Activated T-cell treated with anti-CD3 and anti-CD28 coated beads for 48 hours (primary cell): ENCODE results near the gene RARRES2.

Source experiments
- DNase-seq: peaks from one replicate; pipeline ENCODE4 v3.0.0-alpha.2; 2020; ENCODE audit warnings: low read depth

Gene RARRES2

GRCh38 chr7:150376560-150376959 lies 35.1 kb upstream of the RARRES2 start:
- DNase-seq, result no peak

GRCh38 chr7:150375662-150376521 lies 34.5 kb upstream of the RARRES2 start:
- DNase-seq, result no peak

- no peak for DNase-seq
Observed at GRCh38 chr7:150374472-150374871, 33.0 kb upstream of the RARRES2 start.

DNA sequence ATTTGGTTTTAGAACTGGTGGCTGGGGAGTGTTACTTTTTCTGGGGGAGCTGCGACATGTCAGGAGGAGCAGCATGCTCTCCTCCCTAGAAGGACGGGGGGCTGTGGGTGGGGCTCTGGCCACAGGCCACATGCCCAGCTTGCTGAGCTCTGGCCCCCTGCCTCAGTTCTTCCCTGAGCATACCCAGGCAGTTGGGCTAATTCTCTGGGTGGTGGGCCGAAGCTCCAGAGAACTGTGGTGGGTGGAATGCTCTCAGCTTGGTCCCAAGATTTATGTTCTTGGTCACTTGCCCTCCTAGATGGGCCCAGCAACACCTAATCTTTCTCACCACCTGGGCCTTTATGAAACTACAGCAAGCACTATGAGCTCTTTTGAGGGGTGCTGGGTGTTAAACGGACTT lies 32.6 kb upstream of the RARRES2 start:
- DNase-seq, result no peak

DNA sequence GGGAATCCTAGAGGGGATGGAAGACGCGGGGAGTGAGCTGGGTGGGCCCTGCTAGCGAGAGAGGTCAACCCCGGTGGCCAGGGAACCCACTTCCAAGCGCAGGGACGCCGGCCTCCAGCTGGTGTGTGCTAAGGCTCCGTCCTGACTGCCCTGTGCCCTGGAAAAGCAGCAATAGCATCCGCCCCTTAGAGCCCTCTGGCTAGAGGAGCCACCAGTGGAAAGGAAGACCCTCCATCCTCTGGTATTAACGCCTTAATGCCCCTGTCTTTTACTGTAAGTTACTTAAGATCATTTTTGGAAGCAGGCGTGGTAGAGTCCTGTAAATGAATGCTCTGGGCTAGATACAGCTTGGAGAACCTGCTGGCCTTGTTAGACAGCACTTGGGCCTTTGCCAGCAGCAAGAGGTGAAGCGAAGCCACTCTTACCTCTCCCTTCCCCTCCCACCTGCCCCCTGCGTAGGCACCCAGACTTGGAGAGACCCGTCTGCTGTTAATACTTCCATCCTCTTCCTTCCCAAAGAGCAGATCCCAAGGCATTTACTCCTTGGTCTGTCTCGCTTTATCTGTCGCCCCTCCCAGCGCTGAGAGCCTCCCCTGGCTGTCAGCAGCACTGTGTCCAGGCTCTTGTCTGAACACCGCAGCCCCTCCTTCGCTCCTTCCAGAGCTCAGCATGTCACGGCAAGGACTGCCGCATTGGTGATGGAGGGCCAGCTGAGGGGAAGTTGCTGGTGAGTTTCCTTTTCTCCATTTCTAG lies 31.8 kb upstream of the RARRES2 start:
- no peak for DNase-seq

- DNase-seq, result no peak
Observed at GRCh38 chr7:150372271-150373048, 31.0 kb upstream of the RARRES2 start.

DNA sequence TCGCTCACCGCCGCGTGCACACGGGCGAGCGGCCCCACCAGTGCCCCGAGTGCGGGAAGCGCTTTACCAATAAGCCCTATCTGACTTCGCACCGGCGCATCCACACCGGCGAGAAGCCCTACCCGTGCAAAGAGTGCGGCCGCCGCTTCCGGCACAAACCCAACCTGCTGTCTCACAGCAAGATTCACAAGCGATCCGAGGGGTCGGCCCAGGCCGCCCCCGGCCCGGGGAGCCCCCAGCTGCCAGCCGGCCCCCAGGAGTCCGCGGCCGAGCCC lies 30.5 kb upstream of the RARRES2 start:
- no peak for DNase-seq

DNA sequence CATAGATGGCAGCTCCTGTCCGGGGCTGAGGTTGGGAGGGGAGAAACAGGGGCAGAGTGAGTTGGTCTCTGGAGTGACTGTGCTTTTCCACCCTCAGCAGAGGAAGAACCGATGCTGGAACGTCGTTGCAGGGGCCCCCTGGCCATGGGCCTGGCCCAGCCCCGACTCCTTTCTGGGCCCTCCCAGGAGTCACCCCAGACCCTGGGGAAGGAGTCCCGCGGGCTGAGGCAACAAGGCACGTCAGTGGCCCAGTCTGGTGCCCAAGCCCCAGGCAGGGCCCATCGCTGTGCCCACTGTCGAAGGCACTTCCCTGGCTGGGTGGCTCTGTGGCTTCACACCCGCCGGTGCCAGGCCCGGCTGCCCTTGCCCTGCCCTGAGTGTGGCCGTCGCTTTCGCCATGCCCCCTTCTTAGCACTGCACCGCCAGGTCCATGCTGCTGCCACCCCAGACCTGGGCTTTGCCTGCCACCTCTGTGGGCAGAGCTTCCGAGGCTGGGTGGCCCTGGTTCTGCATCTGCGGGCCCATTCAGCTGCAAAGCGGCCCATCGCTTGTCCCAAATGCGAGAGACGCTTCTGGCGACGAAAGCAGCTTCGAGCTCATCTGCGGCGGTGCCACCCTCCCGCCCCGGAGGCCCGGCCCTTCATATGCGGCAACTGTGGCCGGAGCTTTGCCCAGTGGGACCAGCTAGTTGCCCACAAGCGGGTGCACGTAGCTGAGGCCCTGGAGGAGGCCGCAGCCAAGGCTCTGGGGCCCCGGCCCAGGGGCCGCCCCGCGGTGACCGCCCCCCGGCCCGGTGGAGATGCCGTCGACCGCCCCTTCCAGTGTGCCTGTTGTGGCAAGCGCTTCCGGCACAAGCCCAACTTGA lies 29.9 kb upstream of the RARRES2 start:
- no peak for DNase-seq

DNA sequence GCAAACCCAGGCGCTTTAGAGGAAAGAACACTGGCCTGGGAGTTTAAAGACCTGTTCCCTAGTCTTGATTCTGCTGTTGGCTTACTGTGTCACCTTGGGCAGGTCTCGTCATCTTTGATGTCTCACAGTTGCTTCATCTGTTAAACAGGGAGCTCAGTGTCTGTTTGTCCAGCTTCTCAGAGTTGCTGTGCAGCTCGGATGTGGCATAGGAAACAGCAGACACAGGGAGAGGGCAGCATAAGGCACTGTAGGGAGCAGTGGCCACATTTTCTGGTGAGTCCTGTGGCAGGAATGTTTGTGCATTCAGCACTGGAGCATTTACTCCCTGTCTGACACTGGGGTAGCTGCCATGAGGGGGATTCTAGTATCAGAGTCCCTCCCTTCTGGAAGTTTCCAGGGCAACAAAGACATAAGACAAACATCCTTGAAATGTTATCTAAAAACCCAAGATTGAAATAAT lies 29.2 kb upstream of the RARRES2 start:
- no peak for DNase-seq

GRCh38 chr7:150369748-150370501 lies 28.5 kb upstream of the RARRES2 start:
- no peak for DNase-seq

DNA sequence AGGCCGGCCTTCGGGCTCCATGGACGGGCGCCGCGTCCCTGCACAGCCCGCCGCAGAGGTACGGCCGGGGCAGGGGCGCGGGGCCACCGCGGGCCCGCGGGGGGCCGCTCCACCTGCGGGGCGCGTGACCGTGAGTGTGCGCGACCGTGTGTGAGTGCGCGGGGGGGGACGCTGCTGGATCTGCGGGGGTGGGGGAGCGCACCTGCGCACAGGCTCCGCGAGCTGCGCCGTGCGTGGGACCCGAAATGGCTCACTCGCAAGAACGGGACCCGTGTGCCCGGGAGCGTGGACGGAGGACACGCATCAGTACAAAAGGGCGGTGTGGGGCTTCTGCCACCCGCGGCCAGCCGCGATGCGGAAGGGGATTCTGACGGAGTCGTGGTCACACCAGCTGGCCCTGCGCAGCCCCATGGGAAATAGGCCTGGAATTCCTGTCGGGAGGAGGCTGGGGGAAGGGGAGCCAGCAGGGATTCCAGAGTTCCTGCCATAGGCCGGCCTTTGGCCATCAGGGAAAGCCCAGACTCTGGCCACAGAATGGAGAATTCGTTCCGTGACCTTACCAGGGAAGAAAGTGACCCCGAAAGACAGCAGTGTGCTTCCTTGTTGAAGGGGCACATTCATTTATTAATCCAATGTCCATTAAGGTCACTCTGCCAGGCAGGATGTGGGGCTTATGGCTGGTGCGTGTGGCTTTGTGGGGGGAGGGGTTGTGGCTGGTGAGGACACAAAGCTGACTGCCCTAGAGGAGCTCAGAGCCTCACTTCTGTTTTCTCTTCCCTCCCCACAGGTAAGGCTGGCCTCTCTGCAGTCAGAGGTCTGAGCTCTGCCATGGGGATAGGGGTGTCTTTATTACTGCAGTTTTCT lies 27.7 kb upstream of the RARRES2 start:
- DNase-seq, result no peak

GRCh38 chr7:150368096-150368883 lies 26.9 kb upstream of the RARRES2 start, which contains the start of gene REPIN1:
TSS of gene REPIN1 (plus strand) at chr7:150368822. CDS start at chr7:150369712, 890 bp downstream.
- peak; percentile 79 for DNase-seq

DNA sequence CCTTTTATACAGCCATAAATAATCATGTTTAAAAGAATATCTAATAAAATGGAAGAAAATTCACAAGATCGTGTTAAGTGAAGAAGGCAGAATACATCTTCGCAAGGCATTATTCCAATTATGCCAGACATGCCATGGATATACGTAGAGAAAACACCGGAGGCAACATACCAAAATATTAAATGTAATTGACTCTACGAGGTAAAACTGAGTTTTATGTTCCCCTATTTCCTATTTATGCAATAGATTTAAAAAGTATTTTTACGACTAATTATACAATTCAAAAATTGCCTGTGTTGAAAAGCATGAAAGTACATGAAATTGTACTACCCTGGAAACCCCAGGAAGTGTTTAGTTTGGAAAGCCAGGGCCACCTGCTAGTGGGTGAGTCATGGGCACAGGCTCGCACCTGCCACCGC lies 26.3 kb upstream of the RARRES2 start:
- DNase-seq, result no peak

GRCh38 chr7:150365673-150366398 lies 24.4 kb upstream of the RARRES2 start:
- no peak for DNase-seq

DNA sequence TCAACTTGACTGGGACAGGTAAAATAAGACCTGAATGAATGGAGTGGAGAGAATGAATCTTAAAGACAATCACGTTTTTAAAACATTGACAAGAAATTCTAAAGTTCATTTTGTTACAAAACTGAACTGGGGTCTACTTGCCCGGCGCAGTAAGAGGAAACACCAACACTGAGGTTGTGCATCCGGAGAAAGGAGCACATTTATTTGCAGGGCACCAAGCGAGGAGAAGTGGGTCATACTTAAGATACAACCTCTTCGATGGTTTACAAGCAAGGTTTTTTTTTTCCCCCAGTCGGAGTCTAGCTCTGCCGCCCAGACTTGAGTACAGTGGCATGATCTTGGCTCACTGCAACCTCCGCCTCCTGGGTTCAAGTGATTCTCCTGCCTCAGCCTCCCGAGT lies 23.8 kb upstream of the RARRES2 start:
- no peak for DNase-seq

DNA sequence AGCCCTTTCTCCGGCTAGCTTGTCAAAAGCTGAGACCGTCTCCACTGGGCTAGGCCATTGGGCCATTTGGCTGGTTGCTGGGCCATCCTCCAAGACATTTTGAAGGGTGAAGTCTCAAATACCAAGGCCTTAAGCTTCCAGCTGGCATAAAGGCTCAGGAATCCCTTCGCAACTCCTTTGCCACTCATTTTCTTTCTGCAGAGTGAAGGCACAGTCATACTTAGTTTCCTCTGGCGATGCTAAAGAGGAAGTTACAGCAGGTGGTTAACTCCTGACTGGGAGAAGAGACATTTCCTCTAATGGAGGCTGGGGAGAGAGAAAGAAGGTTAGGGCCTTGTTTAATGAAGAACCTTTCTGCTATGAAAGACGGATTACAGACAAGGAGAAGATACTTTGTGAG lies 22.4 kb upstream of the RARRES2 start:
- DNase-seq, result no peak

- no peak for DNase-seq
Observed at GRCh38 chr7:150363370-150363769, 21.9 kb upstream of the RARRES2 start.
